Fibroblast of skin of right biceps (primary cell): ENCODE measurements around the gene OSTF1.

ENCODE experiments used
- DNase-seq: peaks from one replicate; pipeline ENCODE4 v3.0.0-alpha.2; 2013

The OSTF1 gene

GRCh38 chr9:75123696-75124095 lies 35.4 kb downstream of the OSTF1 start:
- no peak for DNase-seq

DNA sequence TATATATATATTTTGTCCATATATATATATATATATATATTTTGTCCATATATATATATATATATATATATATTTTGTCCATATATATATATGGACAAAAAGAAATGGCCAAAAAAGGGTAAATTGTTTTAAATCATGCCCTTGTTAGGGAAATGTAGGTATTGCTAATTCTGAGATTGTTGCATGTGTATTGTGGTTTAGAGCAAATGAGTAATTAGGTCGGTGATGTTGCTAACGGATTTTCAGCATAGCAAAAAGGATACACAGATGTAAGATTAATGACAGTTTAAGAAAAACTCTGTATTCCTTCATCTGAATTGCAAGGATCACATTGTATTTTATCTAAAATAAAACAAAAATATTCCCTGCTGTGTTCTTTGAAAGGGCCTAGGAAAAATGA lies 40.2 kb downstream of the OSTF1 start:
- DNase-seq: no peak

DNA sequence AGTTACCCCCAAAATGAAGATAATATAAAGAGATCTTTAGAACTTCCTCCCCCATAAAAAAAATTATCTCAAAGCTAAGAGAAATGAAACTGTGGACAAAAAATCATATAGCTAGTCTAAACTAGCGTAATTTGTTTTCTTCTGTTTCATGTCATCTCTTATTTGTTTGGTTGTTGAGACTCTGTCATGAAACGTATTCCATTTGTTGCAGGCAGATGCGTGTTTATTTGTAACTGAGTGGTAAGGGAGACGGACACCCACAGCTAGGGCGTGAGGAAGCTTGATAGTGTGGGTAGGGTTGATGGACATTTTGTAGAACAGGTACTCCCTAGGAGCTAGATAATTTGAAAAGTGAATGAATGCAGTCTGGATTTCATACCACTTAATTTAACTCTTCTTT lies 41.9 kb downstream of the OSTF1 start:
- no peak for DNase-seq

DNA sequence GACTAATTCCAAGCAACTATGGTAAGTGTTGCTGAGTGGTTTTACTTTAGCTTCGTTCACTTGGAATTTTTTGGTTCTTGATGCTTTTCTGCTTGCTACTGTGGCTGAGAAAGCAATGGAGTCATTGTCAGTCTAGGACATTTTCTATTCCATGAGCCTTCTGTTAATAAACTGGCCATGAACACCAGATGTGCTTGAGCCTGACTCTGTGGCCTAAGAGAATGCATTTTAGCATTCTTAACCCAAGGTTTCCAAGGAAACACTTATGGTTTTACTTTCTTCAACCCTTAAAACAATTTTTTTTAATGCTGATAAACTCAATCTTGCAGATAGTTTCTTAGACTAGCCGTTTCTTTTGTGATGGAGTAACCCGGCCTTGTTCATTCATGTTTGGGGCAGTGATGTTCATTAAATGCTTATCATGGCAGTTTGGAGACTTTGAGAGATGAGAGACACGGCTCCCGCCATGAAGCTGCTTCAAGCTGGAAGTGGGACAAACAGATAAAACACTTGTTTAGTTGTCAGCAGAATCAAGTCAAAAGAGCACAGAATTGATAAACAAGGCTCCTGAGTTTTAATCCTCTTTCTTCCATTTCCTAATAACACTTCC lies 42.4 kb downstream of the OSTF1 start:
- peak; percentile 3 for DNase-seq

- no peak for DNase-seq
Measured at GRCh38 chr9:75131700-75132099, 43.4 kb downstream of the OSTF1 start.

- no peak for DNase-seq
Measured at GRCh38 chr9:75132244-75132643, 43.9 kb downstream of the OSTF1 start.

DNA sequence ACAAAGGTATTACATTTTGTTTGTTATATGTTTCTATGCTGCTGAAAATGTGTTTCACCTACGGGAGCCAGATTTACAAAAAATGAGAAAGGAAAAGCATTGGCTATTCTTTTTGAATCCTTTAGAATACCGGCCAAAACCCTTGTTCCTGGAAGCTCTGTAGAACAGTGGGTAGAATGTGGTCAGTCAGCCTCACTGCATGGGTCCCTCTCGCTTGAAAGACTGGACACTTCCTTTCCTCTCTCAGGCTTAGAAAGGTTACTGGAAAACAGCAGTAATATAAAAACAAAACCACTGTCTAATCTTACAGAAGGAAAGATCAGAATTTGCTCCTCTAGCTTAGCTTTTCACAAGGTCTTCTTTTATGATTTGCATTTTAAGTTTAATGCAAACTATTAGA lies 45.1 kb downstream of the OSTF1 start:
- DNase-seq: no peak

DNA sequence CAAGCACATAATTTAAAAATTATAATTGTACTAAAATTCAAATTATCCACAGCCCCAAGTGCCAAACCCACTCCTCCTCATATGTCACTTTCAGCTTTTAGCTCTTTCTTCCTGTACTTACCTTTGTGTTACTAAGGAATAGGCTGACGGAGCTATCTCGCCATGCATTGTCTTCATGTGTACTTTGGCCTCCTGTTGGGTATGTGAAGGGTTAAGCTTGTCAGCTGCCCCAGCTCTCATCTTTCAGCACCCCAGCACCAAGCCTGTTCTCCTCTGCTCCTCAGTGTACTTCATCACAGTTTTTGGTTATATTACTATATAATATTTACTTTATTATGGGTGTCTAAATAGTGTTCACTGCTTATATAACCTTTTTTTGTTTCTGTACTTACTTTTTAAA lies 46.2 kb downstream of the OSTF1 start:
- no peak for DNase-seq

GRCh38 chr9:75138260-75139040 lies 50.1 kb downstream of the OSTF1 start:
- no peak for DNase-seq

- no peak for DNase-seq
Measured at GRCh38 chr9:75139201-75139600, 50.9 kb downstream of the OSTF1 start.

DNA sequence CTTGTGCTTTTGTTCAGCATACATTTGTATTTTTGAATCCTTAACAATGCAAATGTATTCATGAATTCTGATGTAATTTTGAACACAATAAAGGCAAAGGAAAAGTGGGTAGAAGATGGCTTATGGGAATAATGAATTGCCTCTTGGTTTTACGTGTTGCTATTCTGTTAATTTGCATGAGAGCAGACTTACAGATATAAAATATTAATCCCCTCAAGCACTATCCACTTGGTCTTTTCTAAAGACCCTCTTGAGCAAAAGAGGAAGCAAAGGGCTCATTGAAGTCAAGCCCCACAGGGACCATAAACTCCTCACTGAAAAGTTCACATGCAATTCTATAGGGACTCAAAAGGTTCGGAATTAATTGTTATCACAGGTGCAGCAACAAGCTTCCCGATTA lies 51.9 kb downstream of the OSTF1 start:
- DNase-seq: no peak

- no peak for DNase-seq
Measured at GRCh38 chr9:75142202-75142601, 53.9 kb downstream of the OSTF1 start.

- DNase-seq: peak; percentile 71
Measured at GRCh38 chr9:75146229-75146628, 57.9 kb downstream of the OSTF1 start.

DNA sequence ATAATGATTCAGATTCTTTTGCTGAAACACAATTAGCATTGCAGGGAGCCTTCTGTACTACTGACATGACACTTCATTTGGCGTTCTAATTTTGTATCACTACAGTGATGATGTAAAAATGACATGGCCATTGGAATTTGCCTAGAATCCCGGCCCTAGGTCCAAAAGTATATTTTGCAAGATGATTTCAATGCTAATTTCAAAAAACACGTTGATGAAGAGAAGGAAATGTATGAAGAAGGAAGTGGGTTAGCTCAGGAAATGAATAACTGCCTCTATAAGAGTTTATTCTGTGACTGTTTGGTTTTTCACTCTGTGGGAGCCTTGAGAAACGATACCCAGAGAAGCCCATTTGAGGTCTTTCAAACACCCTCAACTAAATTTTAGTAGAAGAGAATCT lies 59.3 kb downstream of the OSTF1 start:
- peak; percentile 54 for DNase-seq

GRCh38 chr9:75148561-75148960 lies 60.2 kb downstream of the OSTF1 start:
- peak; percentile 91 for DNase-seq

DNA sequence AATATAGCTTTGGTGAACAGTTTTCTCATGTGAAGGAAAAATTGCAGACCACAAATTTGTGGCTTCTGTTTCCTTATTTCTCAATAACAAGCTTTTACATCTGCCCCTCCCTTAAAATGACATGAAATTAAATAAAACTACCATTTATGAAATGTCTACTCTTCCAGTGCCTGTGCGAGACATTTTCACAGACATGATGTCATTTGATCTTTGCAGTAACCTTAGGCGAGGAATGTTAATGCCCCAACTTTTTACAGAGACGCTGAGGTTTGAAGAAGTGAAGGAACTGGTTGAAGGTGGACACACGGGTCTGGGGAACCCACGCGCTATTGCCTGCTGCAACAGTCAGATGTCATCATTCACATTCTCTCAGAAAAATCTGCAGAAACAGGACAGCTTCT lies 61.5 kb downstream of the OSTF1 start:
- DNase-seq: peak; percentile 8

GRCh38 chr9:75150512-75150911 lies 62.2 kb downstream of the OSTF1 start:
- DNase-seq: no peak

- no peak for DNase-seq
Measured at GRCh38 chr9:75152416-75152815, 64.1 kb downstream of the OSTF1 start.

DNA sequence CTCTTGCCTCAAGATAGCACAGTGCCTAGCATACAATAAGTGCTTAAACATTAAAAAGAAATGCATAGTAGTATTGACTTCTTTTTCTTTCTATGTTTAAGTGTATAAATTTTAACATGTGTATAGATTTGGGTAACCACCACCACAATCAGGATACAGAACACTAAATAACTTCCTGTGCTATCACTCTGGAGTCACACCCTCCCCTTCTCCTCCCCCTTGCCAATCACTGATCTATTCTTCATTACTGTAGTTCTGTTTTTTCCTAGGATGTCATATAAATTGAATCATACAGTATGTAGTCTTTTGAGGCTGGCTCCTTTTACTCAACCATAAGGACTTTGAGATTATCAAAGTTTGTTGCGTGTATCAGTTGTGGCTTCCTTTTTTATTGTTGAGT lies 68.5 kb downstream of the OSTF1 start:
- DNase-seq: no peak

DNA sequence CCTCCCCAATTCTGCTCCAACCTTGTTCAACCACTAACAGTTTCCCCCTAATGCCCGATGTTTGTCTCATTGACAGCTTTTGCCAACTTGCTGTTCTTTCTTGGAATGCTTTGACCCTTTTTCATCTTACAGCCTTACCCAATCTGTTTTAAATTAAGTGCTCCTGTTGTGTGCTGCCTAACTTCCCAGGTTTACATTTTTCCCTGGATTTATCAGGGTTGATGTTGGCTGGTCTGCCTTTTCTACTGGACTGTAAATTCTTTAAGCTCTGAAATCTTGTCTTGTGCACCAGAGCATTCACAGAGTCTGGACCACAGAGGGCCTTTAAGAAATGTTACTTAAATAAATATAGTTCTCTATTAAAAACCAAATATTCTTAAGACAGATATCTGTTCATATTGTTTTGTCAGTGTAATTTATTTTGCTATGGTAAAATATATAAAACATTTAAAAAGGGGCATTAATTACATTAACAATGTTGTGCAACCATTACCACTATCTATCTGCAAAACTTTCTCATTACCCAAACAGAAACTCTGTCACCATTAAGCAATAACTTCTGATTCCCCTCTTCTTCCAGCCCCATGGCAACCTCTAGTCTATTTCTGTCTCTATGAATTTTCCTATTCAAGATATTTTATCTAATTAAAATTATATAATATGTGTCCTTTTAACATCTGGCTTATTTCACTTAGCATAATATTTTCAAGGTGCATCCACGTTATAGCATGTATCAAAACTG lies 73.0 kb downstream of the OSTF1 start:
- no peak for DNase-seq

- DNase-seq: no peak
Measured at GRCh38 chr9:75163764-75164163, 75.5 kb downstream of the OSTF1 start.

DNA sequence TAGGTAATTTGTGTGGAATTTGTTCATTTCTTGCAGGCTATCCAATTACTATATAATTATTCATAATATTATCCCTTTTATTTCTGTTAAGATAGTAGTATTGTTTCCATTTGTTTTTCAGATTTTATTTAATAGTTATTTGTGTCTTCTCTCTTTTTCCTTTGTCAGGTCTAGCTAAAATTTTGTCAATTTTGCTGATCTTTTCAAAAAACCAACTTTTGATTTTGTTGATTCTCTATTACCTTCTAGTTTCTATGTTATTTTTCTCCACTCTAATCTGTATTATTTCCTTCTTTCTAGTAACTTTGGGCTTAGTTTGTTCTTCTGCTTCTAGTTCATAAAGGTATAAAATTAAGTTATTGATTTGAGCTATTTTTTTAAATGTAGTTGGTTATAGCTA lies 76.3 kb downstream of the OSTF1 start:
- no peak for DNase-seq

GRCh38 chr9:75167281-75167680 lies 79.0 kb downstream of the OSTF1 start:
- no peak for DNase-seq
